Liver (tissue), 9 donors: ENCODE measurements around the gene CHST13. TPM values are rescaled to one million over a fixed set of nuclear protein-coding genes. Genes with fewer than 3 reads are reported as not detected.

Source experiments
- DNase-seq: peaks from one replicate; pipeline ENCODE4 v3.0.0-alpha.2; 2017; ENCODE audit warnings: low spot score
- H3K27ac ChIP-seq, 2 donors: one replicate each; pipeline ENCODE4 v1.7.0; 2013; ENCODE audit warnings: inconsistent platforms in 2 of 2, low read length in 2 of 2, control low read depth in 1 of 2, low read depth in 1 of 2, mild to moderate bottlenecking in 1 of 2
- H3K27me3 ChIP-seq, 4 donors: one replicate each; pipeline versions ENCODE4 v1.6.1 to v1.7.0; 2013; ENCODE audit warnings: low read length in 3 of 4, inconsistent platforms in 1 of 4, mild to moderate bottlenecking in 1 of 4, moderate library complexity in 1 of 4; ENCODE audit not compliant: control insufficient read depth in 4 of 4, insufficient read depth in 4 of 4
- H3K36me3 ChIP-seq, 4 donors: one replicate each; pipeline versions ENCODE4 v1.6.1 to v1.7.0; 2013; ENCODE audit warnings: low read length in 3 of 4, mild to moderate bottlenecking in 3 of 4, low read depth in 1 of 4, moderate library complexity in 1 of 4; ENCODE audit not compliant: control insufficient read depth in 4 of 4, insufficient read depth in 3 of 4
- H3K4me1 ChIP-seq, 4 donors: one replicate each; pipeline versions ENCODE4 v1.6.1 to v1.7.0; 2013; ENCODE audit warnings: low read length in 3 of 4, mild to moderate bottlenecking in 3 of 4, moderate library complexity in 1 of 4; ENCODE audit not compliant: control insufficient read depth in 4 of 4, insufficient read depth in 4 of 4
- H3K4me3 ChIP-seq, 3 donors: one replicate each; pipeline versions ENCODE4 v1.6.1 to v1.7.0; 2013; ENCODE audit warnings: low read length in 3 of 3, control low read depth in 1 of 3, low read depth in 1 of 3, mild to moderate bottlenecking in 1 of 3
- H3K9ac ChIP-seq, 2 donors: one replicate each; pipeline ENCODE4 v1.7.0; 2013; ENCODE audit warnings: low read length in 2 of 2, mild to moderate bottlenecking in 2 of 2, moderate library complexity in 2 of 2, control low read depth in 1 of 2, low read depth in 1 of 2
- H3K9me3 ChIP-seq, 4 donors: one replicate each; pipeline versions ENCODE4 v1.6.1 to v1.7.0; 2013; ENCODE audit warnings: low read length in 3 of 4; ENCODE audit not compliant: control insufficient read depth in 4 of 4
- ATF3 ChIP-seq: IDR thresholded peaks from 2 replicates; pipeline ENCODE4 v1.6.1; 2016; ENCODE audit warnings: antibody characterized with exemption
- EGR1 ChIP-seq, 2 donors: IDR thresholded peaks; 2 replicates each; pipeline ENCODE4 v1.6.1; 2016 to 2018; ENCODE audit warnings: antibody characterized with exemption in 2 of 2, low read depth in 2 of 2
- FOXA1 ChIP-seq: IDR thresholded peaks from 2 replicates; pipeline ENCODE4 v1.6.1; 2016; ENCODE audit warnings: antibody characterized with exemption
- FOXA2 ChIP-seq: IDR thresholded peaks from 2 replicates; pipeline ENCODE4 v1.6.1; 2016; ENCODE audit warnings: antibody characterized with exemption
- GABPA ChIP-seq, 2 donors: IDR thresholded peaks in 1 of 2; conservative IDR thresholded peaks in 1 of 2; 2 replicates each; pipeline ENCODE4 v1.6.1; 2016; ENCODE audit warnings: antibody characterized with exemption in 2 of 2, mild to moderate bottlenecking in 1 of 2, moderate library complexity in 1 of 2
- HNF4A ChIP-seq, 2 donors: conservative IDR thresholded peaks; 2 replicates each; pipeline ENCODE4 v1.6.1; 2016; ENCODE audit warnings: antibody characterized with exemption in 2 of 2, mild to moderate bottlenecking in 2 of 2
- HNF4G ChIP-seq: IDR thresholded peaks from 2 replicates; pipeline ENCODE4 v1.6.1; 2016; ENCODE audit warnings: antibody characterized with exemption
- JUND ChIP-seq, 2 donors: IDR thresholded peaks; 2 replicates each; pipeline ENCODE4 v1.6.1; 2016; ENCODE audit warnings: antibody characterized with exemption in 2 of 2
- MAX ChIP-seq: IDR thresholded peaks from 2 replicates; pipeline ENCODE4 v1.6.1; 2016; ENCODE audit warnings: antibody characterized with exemption
- NR2F2 ChIP-seq: IDR thresholded peaks from 2 replicates; pipeline ENCODE4 v1.6.1; 2016; ENCODE audit warnings: antibody characterized with exemption
- RAD21 ChIP-seq, 2 donors: IDR thresholded peaks; 2 replicates each; pipeline ENCODE4 v1.6.1; 2016; ENCODE audit warnings: antibody characterized with exemption in 2 of 2, mild to moderate bottlenecking in 2 of 2
- RXRA ChIP-seq, 2 donors: IDR thresholded peaks; 2 replicates each; pipeline ENCODE4 v1.6.1; 2017 to 2018; ENCODE audit warnings: antibody characterized with exemption in 2 of 2, mild to moderate bottlenecking in 1 of 2
- SP1 ChIP-seq: IDR thresholded peaks from 2 replicates; pipeline ENCODE4 v1.6.1; 2018; ENCODE audit warnings: antibody characterized with exemption, mild to moderate bottlenecking
- YY1 ChIP-seq: IDR thresholded peaks from 2 replicates; pipeline ENCODE4 v1.6.1; 2016; ENCODE audit warnings: antibody characterized with exemption, mild to moderate bottlenecking
- ZBTB33 ChIP-seq: IDR thresholded peaks from 2 replicates; pipeline ENCODE4 v1.6.1; 2016; ENCODE audit warnings: antibody characterized with exemption
- WGBS: extraction: QIAGEN DNeasy Blood & Tissue Kit; methylation state at CpG from one replicate; pipeline ENCODE4 v1.1.7; 2013; 5-methylcytosine and 5-hydroxymethylcytosine counted together
- polyA plus RNA-seq, 2 donors: library from polyadenylated mRNA; stranded (reverse) in 1 of 2; unstranded in 1 of 2; fragments of 200-250 nt in 1 of 2; fragments of >200 nt in 1 of 2; fragmentation: Nextera tagmentation in 1 of 2; extraction: Ambion mirVana in 1 of 2; gene quantifications; one replicate each; pipeline versions ENCODE4 v1.2.1 to v1.2.3, GENCODE V29; 2013 to 2015
- total RNA-seq, 2 donors: library from RNA; depleted of rRNA; stranded (reverse); fragments of >200 nt; gene quantifications; one replicate each; pipeline ENCODE4 v1.2.3, GENCODE V29; 2014
- TF ChIP-seq, protein P1 (sequence below): fragments of 150-350 bp; IDR thresholded peaks from 2 replicates; pipeline ENCODE4 v1.5.1; 2017; ENCODE audit warnings: improper control_type of control experiment, low read depth, low read length; ENCODE audit not compliant: missing input control
- donor health status: healthy.
- donor health status: healthy.
- donor health status: healthy.
- donor health status: healthy.
- donor health status: healthy.

The CHST13 gene
- total and polyA plus RNA-seq, 4 donors = 19.7 to 39.1 (median 25.2) TPM

- peaks cover 0 to 6% (median 1%) of the 10 kb centered on the region in 4 donors for H3K4me1 ChIP-seq
- DNase-seq = no peak
- H3K9me3 ChIP-seq = no peaks in the 10 kb centered on the region
- H3K9ac ChIP-seq = no peak overlapping the region
- no peaks in the 10 kb centered on the region for H3K27me3 ChIP-seq
- 86% methylated on average over 9 of the region's 9 CpGs for WGBS
- H3K27ac ChIP-seq = no peak overlapping the region
- H3K4me3 ChIP-seq = no peak overlapping the region
- TF ChIP-seq YY1 = no peak
- H3K36me3 ChIP-seq = peaks cover 0 to 39% (median 26%) of the 10 kb centered on the region in 4 donors
Measured at GRCh38 chr3:126493739-126494138, 30.2 kb upstream of the CHST13 start.

GRCh38 chr3:126494204-126494969 lies 29.6 kb upstream of the CHST13 start:
- TF ChIP-seq SP1 (no peak), EGR1 (IDR thresholded peaks at IDR 0.05; ENCODE audit: low read depth in 2 of 2) (no peak), HNF4G (no peak), MAX (no peak), RAD21 (IDR thresholded peaks at IDR 0.05) (no peak), GABPA (IDR thresholded peaks at IDR 0.05 in 1 of 2, conservative IDR thresholded peaks at IDR 0.05 in 1 of 2) (no peak), YY1 (no peak), NR2F2 (no peak), HNF4A (conservative IDR thresholded peaks at IDR 0.05) (no peak), ATF3 (no peak), FOXA1 (no peak), JUND (IDR thresholded peaks at IDR 0.05) (no peak), RXRA (IDR thresholded peaks at IDR 0.05) (no peak), ZBTB33 (no peak), FOXA2 (no peak)
- TF ChIP-seq, protein P1, sequence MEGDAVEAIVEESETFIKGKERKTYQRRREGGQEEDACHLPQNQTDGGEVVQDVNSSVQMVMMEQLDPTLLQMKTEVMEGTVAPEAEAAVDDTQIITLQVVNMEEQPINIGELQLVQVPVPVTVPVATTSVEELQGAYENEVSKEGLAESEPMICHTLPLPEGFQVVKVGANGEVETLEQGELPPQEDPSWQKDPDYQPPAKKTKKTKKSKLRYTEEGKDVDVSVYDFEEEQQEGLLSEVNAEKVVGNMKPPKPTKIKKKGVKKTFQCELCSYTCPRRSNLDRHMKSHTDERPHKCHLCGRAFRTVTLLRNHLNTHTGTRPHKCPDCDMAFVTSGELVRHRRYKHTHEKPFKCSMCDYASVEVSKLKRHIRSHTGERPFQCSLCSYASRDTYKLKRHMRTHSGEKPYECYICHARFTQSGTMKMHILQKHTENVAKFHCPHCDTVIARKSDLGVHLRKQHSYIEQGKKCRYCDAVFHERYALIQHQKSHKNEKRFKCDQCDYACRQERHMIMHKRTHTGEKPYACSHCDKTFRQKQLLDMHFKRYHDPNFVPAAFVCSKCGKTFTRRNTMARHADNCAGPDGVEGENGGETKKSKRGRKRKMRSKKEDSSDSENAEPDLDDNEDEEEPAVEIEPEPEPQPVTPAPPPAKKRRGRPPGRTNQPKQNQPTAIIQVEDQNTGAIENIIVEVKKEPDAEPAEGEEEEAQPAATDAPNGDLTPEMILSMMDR = no peak
- Histone ChIP-seq H3K9ac (no peak overlapping the region), H3K9me3 (no peaks in the 10 kb centered on the region), H3K27ac (no peak overlapping the region), H3K27me3 (no peaks in the 10 kb centered on the region), H3K4me3 (no peak overlapping the region), H3K36me3 (peaks cover 0 to 39% (median 23%) of the 10 kb centered on the region in 4 donors), H3K4me1 (peaks cover 0 to 6% (median 1%) of the 10 kb centered on the region in 4 donors)
- no peak for DNase-seq
- 85% methylated on average over 12 of the region's 12 CpGs for WGBS
